Calu3 (cell line): ENCODE data around the gene OR2T11. TPM values are rescaled to one million over a fixed set of nuclear protein-coding genes. Genes with fewer than 3 reads are reported as not detected.

Experiments
- BruUV-seq: library from RNA; stranded (reverse); fragments of 400-500 nt; replicated peaks from 2 replicates; lab custom pipeline; 2021; lab: Mats Ljungman, UMichigan
- CTCF ChIA-PET: fragments of 300-600 bp; sonication (Branson Sonifier 250); formaldehyde crosslinking; loops from one replicate; lab custom pipeline; 2022; ENCODE audit warnings: antibody characterized with exemption; lab: Charles Lee
- DNase-seq: peaks from one replicate; pipeline ENCODE4 v3.0.0; 2022
- H3K27ac Mint-ChIP-seq: one replicate; pipeline ENCODE4 v1.8.0; 2022; ENCODE audit warnings: mixed read lengths; ENCODE audit not compliant: unreplicated experiment
- H3K27me3 Mint-ChIP-seq: one replicate; pipeline ENCODE4 v1.8.0; 2022; ENCODE audit warnings: mixed read lengths; ENCODE audit not compliant: unreplicated experiment
- H3K36me3 Mint-ChIP-seq: one replicate; pipeline ENCODE4 v1.8.0; 2022; ENCODE audit warnings: mild to moderate bottlenecking, moderate library complexity, mixed read lengths; ENCODE audit not compliant: insufficient read depth, unreplicated experiment
- H3K4me1 Mint-ChIP-seq: one replicate; pipeline ENCODE4 v1.8.0; 2022; ENCODE audit warnings: mild to moderate bottlenecking, low read depth, mixed read lengths; ENCODE audit not compliant: unreplicated experiment
- H3K4me3 Mint-ChIP-seq: one replicate; pipeline ENCODE4 v1.8.0; 2022; ENCODE audit warnings: mild to moderate bottlenecking, low read depth, moderate library complexity, mixed read lengths; ENCODE audit not compliant: unreplicated experiment
- H3K9me3 Mint-ChIP-seq: one replicate; pipeline ENCODE4 v1.8.0; 2022; ENCODE audit warnings: low read depth, mixed read lengths; ENCODE audit not compliant: unreplicated experiment
- intact Hi-C: fragments of 100-400 bp; cut with micrococcal nuclease; formaldehyde crosslinking; loops from one replicate; pipeline ENCODE4 v1.10.0; 2022; ENCODE audit not compliant: unreplicated experiment
- total RNA-seq: library from RNA; stranded (reverse); gene quantifications from 2 replicates; pipeline ENCODE4 v1.2.3, GENCODE V29; 2022
- TF ChIP-seq, protein P1 (sequence below): fragments of 200-600 bp; IDR thresholded peaks from one replicate; pipeline ENCODE4 v1.8.0; 2022; ENCODE audit warnings: antibody characterized with exemption; ENCODE audit not compliant: unreplicated experiment

The OR2T11 gene
- total RNA-seq, 1 experiment from 2014 or later: not detected

DNA sequence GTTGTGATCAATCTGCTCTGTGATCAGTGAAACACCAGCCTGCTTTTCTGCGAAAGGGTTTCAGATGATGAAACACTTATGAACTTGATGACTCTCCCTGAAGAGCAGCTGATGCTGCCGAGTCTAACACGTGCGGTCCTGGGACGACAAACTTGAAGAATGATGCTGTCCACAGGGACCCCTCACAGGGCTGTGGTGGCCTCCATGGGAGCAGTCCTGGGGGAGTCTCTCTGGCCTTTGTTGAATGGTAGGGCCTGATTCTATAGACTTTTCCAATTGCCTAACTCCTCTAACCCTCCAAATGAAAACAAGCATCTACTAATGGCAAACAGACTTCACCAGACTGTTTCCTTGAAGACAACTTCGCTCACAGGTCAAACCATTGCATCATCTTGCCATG, 37.3 kb downstream of the OR2T11 start, which contains the start of gene OR2T10:
Gene OR2T10 (minus strand): TSS at position 112 of the 400 bp plus-strand sequence. CDS start 3,932 bp downstream, outside the sequence.
- no peak for DNase-seq
- no TSS peak for BruUV-seq
- CTCF ChIA-PET: no interaction called here
- H3K9me3 Mint-ChIP-seq: peaks cover 22% of the 10 kb centered on the region
- H3K4me1 Mint-ChIP-seq: no peaks in the 10 kb centered on the region
- no peaks in the 10 kb centered on the region for H3K36me3 Mint-ChIP-seq
- no peak within 1 kb of the TSS for H3K4me3 Mint-ChIP-seq
- H3K27ac Mint-ChIP-seq: no peak within 1 kb of the TSS
- H3K27me3 Mint-ChIP-seq: no peaks in the 10 kb centered on the region
- intact Hi-C loops: no loop called here
- TF ChIP-seq, protein P1, sequence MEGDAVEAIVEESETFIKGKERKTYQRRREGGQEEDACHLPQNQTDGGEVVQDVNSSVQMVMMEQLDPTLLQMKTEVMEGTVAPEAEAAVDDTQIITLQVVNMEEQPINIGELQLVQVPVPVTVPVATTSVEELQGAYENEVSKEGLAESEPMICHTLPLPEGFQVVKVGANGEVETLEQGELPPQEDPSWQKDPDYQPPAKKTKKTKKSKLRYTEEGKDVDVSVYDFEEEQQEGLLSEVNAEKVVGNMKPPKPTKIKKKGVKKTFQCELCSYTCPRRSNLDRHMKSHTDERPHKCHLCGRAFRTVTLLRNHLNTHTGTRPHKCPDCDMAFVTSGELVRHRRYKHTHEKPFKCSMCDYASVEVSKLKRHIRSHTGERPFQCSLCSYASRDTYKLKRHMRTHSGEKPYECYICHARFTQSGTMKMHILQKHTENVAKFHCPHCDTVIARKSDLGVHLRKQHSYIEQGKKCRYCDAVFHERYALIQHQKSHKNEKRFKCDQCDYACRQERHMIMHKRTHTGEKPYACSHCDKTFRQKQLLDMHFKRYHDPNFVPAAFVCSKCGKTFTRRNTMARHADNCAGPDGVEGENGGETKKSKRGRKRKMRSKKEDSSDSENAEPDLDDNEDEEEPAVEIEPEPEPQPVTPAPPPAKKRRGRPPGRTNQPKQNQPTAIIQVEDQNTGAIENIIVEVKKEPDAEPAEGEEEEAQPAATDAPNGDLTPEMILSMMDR: no peak

GRCh38 chr1:248596615-248597014, 38.3 kb downstream of the OR2T11 start:
- no peak overlapping the region for H3K4me3 Mint-ChIP-seq
- no peak overlapping the region for H3K27ac Mint-ChIP-seq
- H3K4me1 Mint-ChIP-seq: no peaks in the 10 kb centered on the region
- no TSS peak for BruUV-seq
- H3K36me3 Mint-ChIP-seq: no peaks in the 10 kb centered on the region
- no peak for DNase-seq
- H3K9me3 Mint-ChIP-seq: peaks cover 19% of the 10 kb centered on the region
- TF ChIP-seq, protein P1: no peak
- H3K27me3 Mint-ChIP-seq: no peaks in the 10 kb centered on the region
- CTCF ChIA-PET: no interaction called here
- intact Hi-C loops: no loop called here

GRCh38 chr1:248593226-248593625, 41.7 kb downstream of the OR2T11 start:
- TF ChIP-seq, protein P1: no peak
- Mint-ChIP-seq H3K27me3 (no peaks in the 10 kb centered on the region), H3K36me3 (no peaks in the 10 kb centered on the region), H3K27ac (no peak overlapping the region), H3K4me3 (no peak overlapping the region), H3K9me3 (peaks cover 19% of the 10 kb centered on the region), H3K4me1 (no peaks in the 10 kb centered on the region)
- no TSS peak for BruUV-seq
- no peak for DNase-seq
- CTCF ChIA-PET: no interaction called here
- intact Hi-C loops: no loop called here

GRCh38 chr1:248592655-248593054, 42.2 kb downstream of the OR2T11 start:
- no peak overlapping the region for H3K27ac Mint-ChIP-seq
- intact Hi-C loops: no loop called here
- H3K4me3 Mint-ChIP-seq: no peak overlapping the region
- TF ChIP-seq, protein P1: no peak
- no TSS peak for BruUV-seq
- H3K27me3 Mint-ChIP-seq: no peaks in the 10 kb centered on the region
- no peak for DNase-seq
- H3K4me1 Mint-ChIP-seq: no peaks in the 10 kb centered on the region
- H3K36me3 Mint-ChIP-seq: no peaks in the 10 kb centered on the region
- peaks cover 21% of the 10 kb centered on the region for H3K9me3 Mint-ChIP-seq
- CTCF ChIA-PET: no interaction called here
